HG02798 (cell line): ENCODE measurements around the gene CDH15.
"Not testable (repeated sequence)": the region's sequence is repeated elsewhere in the genome, so short reads cannot be mapped to it uniquely, and the experiment has no call there.

Experiments used
- ATAC-seq: cut with Tn5 transposase; IDR thresholded peaks from one replicate; pipeline ENCODE4 v1.9.1; 2021; ENCODE audit warnings: mild to moderate bottlenecking; ENCODE audit not compliant: unreplicated experiment, poor library complexity

Gene CDH15

GRCh38 chr16:89185887-89186592, 14.5 kb downstream of the CDH15 start:
- ATAC-seq: not testable (repeated sequence)

- not testable (repeated sequence) for ATAC-seq
Measured at GRCh38 chr16:89186593-89187031, 15.1 kb downstream of the CDH15 start.

GRCh38 chr16:89187032-89187769, 15.7 kb downstream of the CDH15 start:
- no peak for ATAC-seq

- no peak for ATAC-seq
Measured at GRCh38 chr16:89187770-89188392, 16.3 kb downstream of the CDH15 start.

GRCh38 chr16:89188471-89189357, 17.2 kb downstream of the CDH15 start:
- ATAC-seq: not testable (repeated sequence)

GRCh38 chr16:89189358-89190025, 17.9 kb downstream of the CDH15 start:
- no peak for ATAC-seq

- no peak for ATAC-seq
Measured at GRCh38 chr16:89190150-89190958, 18.8 kb downstream of the CDH15 start.

- no peak for ATAC-seq
Measured at GRCh38 chr16:89191033-89191900, 19.7 kb downstream of the CDH15 start.

- ATAC-seq: no peak
Measured at GRCh38 chr16:89191901-89192185, 20.3 kb downstream of the CDH15 start.

- ATAC-seq: not testable (repeated sequence)
Measured at GRCh38 chr16:89192186-89192955, 20.8 kb downstream of the CDH15 start.

GRCh38 chr16:89192956-89193575, 21.5 kb downstream of the CDH15 start:
- ATAC-seq: no peak

GRCh38 chr16:89193576-89194293, 22.2 kb downstream of the CDH15 start:
- no peak for ATAC-seq

GRCh38 chr16:89194340-89195311, 23.1 kb downstream of the CDH15 start:
- no peak for ATAC-seq

- ATAC-seq: no peak
Measured at GRCh38 chr16:89195521-89196171, 24.1 kb downstream of the CDH15 start.
